Smooth muscle cell (in vitro differentiated cells): ENCODE measurements around the gene PCBP4. TPM values are rescaled to one million over a fixed set of nuclear protein-coding genes. Genes with fewer than 3 reads are reported as not detected.

ENCODE experiments used
- DNase-seq: peaks from one replicate; lab custom pipeline; 2025; ENCODE audit not compliant: unreplicated experiment; lab: John Stamatoyannopoulos, UW
- H2AFZ ChIP-seq: fragments of 200-600 bp; sonication (generic); 2 replicates; pipeline ENCODE4 v1.6.0; 2016; ENCODE audit warnings: antibody characterized with exemption, low read depth, mild to moderate bottlenecking
- H3F3A ChIP-seq: fragments of 200-600 bp; sonication (generic); 2 replicates; pipeline ENCODE4 v1.6.0; 2017; ENCODE audit warnings: antibody characterized with exemption, low read depth
- H3K27ac ChIP-seq: fragments of 200-600 bp; sonication (generic); 2 replicates; pipeline ENCODE4 v1.5.1; 2016; ENCODE audit warnings: low read depth, mild to moderate bottlenecking
- H3K27me3 ChIP-seq: fragments of 200-600 bp; sonication (generic); 2 replicates; pipeline ENCODE4 v1.6.1; 2016; ENCODE audit warnings: low read depth, mild to moderate bottlenecking
- H3K36me3 ChIP-seq: fragments of 200-600 bp; sonication (generic); 2 replicates; pipeline ENCODE4 v1.5.1; 2016; ENCODE audit warnings: low read depth
- H3K4me1 ChIP-seq: fragments of 200-600 bp; sonication (generic); 2 replicates; pipeline ENCODE4 v1.5.1; 2016; ENCODE audit warnings: low read depth
- H3K4me2 ChIP-seq: fragments of 200-600 bp; sonication (generic); 2 replicates; pipeline ENCODE4 v1.6.0; 2016; ENCODE audit warnings: mild to moderate bottlenecking
- H3K4me3 ChIP-seq: fragments of 200-600 bp; sonication (generic); 2 replicates; pipeline ENCODE4 v1.5.1; 2016; ENCODE audit warnings: mild to moderate bottlenecking
- H3K79me2 ChIP-seq: fragments of 200-600 bp; sonication (generic); 2 replicates; pipeline ENCODE4 v1.6.0; 2016; ENCODE audit warnings: low read depth, mild to moderate bottlenecking
- H3K9ac ChIP-seq: fragments of 200-600 bp; sonication (generic); 2 replicates; pipeline ENCODE4 v1.6.0; 2016; ENCODE audit warnings: low read depth
- H3K9me3 ChIP-seq: fragments of 200-600 bp; sonication (generic); replicated peaks from 2 replicates; pipeline ENCODE4 v1.5.1; 2016; ENCODE audit warnings: low read depth
- H4K20me1 ChIP-seq: fragments of 200-600 bp; sonication (generic); 2 replicates; pipeline ENCODE4 v1.6.0; 2016; ENCODE audit warnings: low read depth
- WGBS: methylation state at CpG from one replicate; pipeline ENCODE4 v1.1.7; 2016; ENCODE audit warnings: low lambda C conversion rate; 5-methylcytosine and 5-hydroxymethylcytosine counted together
- polyA plus RNA-seq: library from polyadenylated mRNA; unstranded; fragments of >200 nt; fragmentation: Nextera tagmentation; extraction: Ambion mirVana; gene quantifications from 2 replicates; pipeline ENCODE4 v1.2.1, GENCODE V29; 2016
- total RNA-seq: library from RNA; depleted of rRNA; stranded (reverse); fragments of >200 nt; gene quantifications from 2 replicates; pipeline ENCODE4 v1.2.3, GENCODE V29; 2014
- TF ChIP-seq, protein P1 (sequence below): fragments of 200-600 bp; sonication (generic); IDR thresholded peaks from 2 replicates; pipeline ENCODE4 v1.5.1; 2017; ENCODE audit warnings: borderline replicate concordance, mild to moderate bottlenecking, antibody characterized with exemption; ENCODE audit not compliant: insufficient read depth, poor library complexity, severe bottlenecking

PCBP4 gene
- total and polyA plus RNA-seq, 2 experiments from 2014 or later, result 42.6 to 81.2 TPM

DNA sequence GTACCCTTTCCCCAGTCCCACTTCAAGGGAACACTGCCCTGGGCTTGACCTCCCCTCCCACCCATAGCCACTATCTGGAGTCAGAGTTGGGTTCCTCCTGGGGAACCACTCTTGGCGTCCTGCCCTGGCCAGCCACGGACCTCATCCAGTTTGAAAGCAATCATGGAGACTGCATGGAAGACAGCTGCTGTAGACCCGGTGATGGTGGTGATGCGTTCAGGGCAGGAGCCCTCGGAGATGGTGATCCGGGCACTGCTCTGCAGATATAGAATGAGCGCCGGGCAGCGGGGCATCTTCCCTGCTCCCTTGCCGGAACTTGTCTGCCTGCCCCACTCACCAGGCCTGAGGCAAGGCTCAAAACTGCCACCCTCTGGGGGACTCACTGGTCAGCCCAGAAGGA is 6.9 kb downstream of the PCBP4 start:
- no peaks in the 10 kb centered on the region for H3K9me3 ChIP-seq
- H2AFZ ChIP-seq, result no peak overlapping the region
- H3F3A ChIP-seq, result no peaks in the 10 kb centered on the region
- H3K4me2 ChIP-seq, result no peak overlapping the region
- H3K36me3 ChIP-seq, result no peaks in the 10 kb centered on the region
- H3K4me1 ChIP-seq, result peaks cover 29% of the 10 kb centered on the region
- H3K9ac ChIP-seq, result no peak overlapping the region
- H3K27me3 ChIP-seq, result peaks cover 2% of the 10 kb centered on the region
- WGBS, result 97% methylated on average over 10 of the region's 10 CpGs
- no peak overlapping the region for H3K4me3 ChIP-seq
- peaks cover 50% of the 10 kb centered on the region for H4K20me1 ChIP-seq
- peaks cover 19% of the 10 kb centered on the region for H3K79me2 ChIP-seq
- TF ChIP-seq, protein P1, sequence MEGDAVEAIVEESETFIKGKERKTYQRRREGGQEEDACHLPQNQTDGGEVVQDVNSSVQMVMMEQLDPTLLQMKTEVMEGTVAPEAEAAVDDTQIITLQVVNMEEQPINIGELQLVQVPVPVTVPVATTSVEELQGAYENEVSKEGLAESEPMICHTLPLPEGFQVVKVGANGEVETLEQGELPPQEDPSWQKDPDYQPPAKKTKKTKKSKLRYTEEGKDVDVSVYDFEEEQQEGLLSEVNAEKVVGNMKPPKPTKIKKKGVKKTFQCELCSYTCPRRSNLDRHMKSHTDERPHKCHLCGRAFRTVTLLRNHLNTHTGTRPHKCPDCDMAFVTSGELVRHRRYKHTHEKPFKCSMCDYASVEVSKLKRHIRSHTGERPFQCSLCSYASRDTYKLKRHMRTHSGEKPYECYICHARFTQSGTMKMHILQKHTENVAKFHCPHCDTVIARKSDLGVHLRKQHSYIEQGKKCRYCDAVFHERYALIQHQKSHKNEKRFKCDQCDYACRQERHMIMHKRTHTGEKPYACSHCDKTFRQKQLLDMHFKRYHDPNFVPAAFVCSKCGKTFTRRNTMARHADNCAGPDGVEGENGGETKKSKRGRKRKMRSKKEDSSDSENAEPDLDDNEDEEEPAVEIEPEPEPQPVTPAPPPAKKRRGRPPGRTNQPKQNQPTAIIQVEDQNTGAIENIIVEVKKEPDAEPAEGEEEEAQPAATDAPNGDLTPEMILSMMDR, result no peak
- H3K27ac ChIP-seq, result no peak overlapping the region
- no peak for DNase-seq

GRCh38 chr3:51959651-51960050 is 7.6 kb downstream of the PCBP4 start:
- Histone ChIP-seq H3K9me3 (no peaks in the 10 kb centered on the region), H3F3A (no peaks in the 10 kb centered on the region), H3K27ac (no peak overlapping the region), H3K4me2 (no peak overlapping the region), H3K36me3 (no peaks in the 10 kb centered on the region), H3K27me3 (peaks cover 8% of the 10 kb centered on the region), H3K4me3 (no peak overlapping the region), H4K20me1 (peaks cover 42% of the 10 kb centered on the region), H3K4me1 (peaks cover 22% of the 10 kb centered on the region), H2AFZ (no peak overlapping the region), H3K9ac (no peak overlapping the region), H3K79me2 (peaks cover 13% of the 10 kb centered on the region)
- DNase-seq, result no peak
- 98% methylated on average over 7 of the region's 7 CpGs for WGBS
- TF ChIP-seq, protein P1, result no peak

- Histone ChIP-seq H2AFZ (no peak overlapping the region), H3K27me3 (peaks cover 15% of the 10 kb centered on the region), H3K4me1 (peaks cover 15% of the 10 kb centered on the region), H4K20me1 (peaks cover 34% of the 10 kb centered on the region), H3K9ac (no peak overlapping the region), H3K4me2 (no peak overlapping the region), H3K79me2 (peaks cover 8% of the 10 kb centered on the region), H3K27ac (no peak overlapping the region), H3K36me3 (no peaks in the 10 kb centered on the region), H3K9me3 (no peaks in the 10 kb centered on the region), H3K4me3 (no peak overlapping the region), H3F3A (no peaks in the 10 kb centered on the region)
- no peak for DNase-seq
- 98% methylated on average over 20 of the region's 20 CpGs for WGBS
- TF ChIP-seq, protein P1, result no peak
Observed at GRCh38 chr3:51958603-51959521, 8.4 kb downstream of the PCBP4 start.
